DND-41 (cell line): ENCODE measurements around the gene CATSPERZ.
"Not testable (repeated sequence)": the region's sequence is repeated elsewhere in the genome, so short reads cannot be mapped to it uniquely, and the experiment has no call there.

Experiments
- ATAC-seq: fragments of 200-7000 bp; cut with Tn5 transposase; 3 replicates; pipeline ENCODE4 v1.9.1; 2021; ENCODE audit warnings: low read depth; ENCODE audit not compliant: insufficient read depth
- DNase-seq: peaks from one replicate; pipeline ENCODE4 v3.0.0-alpha.2; 2020
- H2AFZ ChIP-seq: 2 replicates; pipeline ENCODE4 v1.6.0; 2012; ENCODE audit warnings: low read depth, low read length
- H3K27ac ChIP-seq: 2 replicates; pipeline ENCODE4 v1.5.1; 2012; ENCODE audit warnings: low read length, inconsistent platforms
- H3K27me3 ChIP-seq: fragments of 200-600 bp; sonication (generic); 2 replicates; pipeline ENCODE4 v1.6.0; 2012; ENCODE audit warnings: low read length, mild to moderate bottlenecking, inconsistent platforms; ENCODE audit not compliant: insufficient read depth, poor library complexity
- H3K36me3 ChIP-seq: 2 replicates; pipeline ENCODE4 v1.5.1; 2012; ENCODE audit warnings: low read length, inconsistent platforms; ENCODE audit not compliant: insufficient read depth
- H3K4me1 ChIP-seq: 2 replicates; pipeline ENCODE4 v1.5.1; 2012; ENCODE audit warnings: mild to moderate bottlenecking, low read length; ENCODE audit not compliant: insufficient read depth
- H3K4me2 ChIP-seq: 2 replicates; pipeline ENCODE4 v1.6.0; 2012; ENCODE audit warnings: mild to moderate bottlenecking, moderate library complexity, low read length, inconsistent platforms; ENCODE audit not compliant: insufficient read depth
- H3K4me3 ChIP-seq, 2 experiments: fragments of 200-600 bp in 1 of 2; shearing (Covaris generic) in 1 of 2; 2 replicates each; pipeline ENCODE4 v1.5.1; 2012 to 2016; ENCODE audit warnings: inconsistent platforms in 2 of 2, low read length in 2 of 2, mild to moderate bottlenecking in 2 of 2, low read depth in 1 of 2, moderate library complexity in 1 of 2
- H3K79me2 ChIP-seq: 2 replicates; pipeline ENCODE4 v1.6.0; 2012; ENCODE audit warnings: low read length, inconsistent platforms; ENCODE audit not compliant: insufficient read depth
- H3K9ac ChIP-seq: 2 replicates; pipeline ENCODE4 v1.6.0; 2012; ENCODE audit warnings: low read depth, mild to moderate bottlenecking, inconsistent platforms, low read length, moderate library complexity
- H3K9me3 ChIP-seq: 2 replicates; pipeline ENCODE4 v1.5.1; 2012; ENCODE audit warnings: low read length, moderate library complexity, mild to moderate bottlenecking, inconsistent platforms; ENCODE audit not compliant: insufficient read depth, severe bottlenecking
- H4K20me1 ChIP-seq: 2 replicates; pipeline ENCODE4 v1.6.0; 2012; ENCODE audit warnings: low read length; ENCODE audit not compliant: insufficient read depth
- EZH2 ChIP-seq: IDR thresholded peaks from 3 replicates; pipeline ENCODE4 v1.6.1; 2012; ENCODE audit warnings: borderline replicate concordance, low read depth, mild to moderate bottlenecking, moderate library complexity, low read length, inconsistent platforms; ENCODE audit not compliant: severe bottlenecking
- TF ChIP-seq, protein P1 (sequence below): IDR thresholded peaks from 2 replicates; pipeline ENCODE4 v1.5.1; 2012; ENCODE audit warnings: borderline replicate concordance, low read length, moderate library complexity, mild to moderate bottlenecking; ENCODE audit not compliant: poor library complexity, severe bottlenecking; ENCODE audit errors: extremely low read depth

Gene CATSPERZ

DNA sequence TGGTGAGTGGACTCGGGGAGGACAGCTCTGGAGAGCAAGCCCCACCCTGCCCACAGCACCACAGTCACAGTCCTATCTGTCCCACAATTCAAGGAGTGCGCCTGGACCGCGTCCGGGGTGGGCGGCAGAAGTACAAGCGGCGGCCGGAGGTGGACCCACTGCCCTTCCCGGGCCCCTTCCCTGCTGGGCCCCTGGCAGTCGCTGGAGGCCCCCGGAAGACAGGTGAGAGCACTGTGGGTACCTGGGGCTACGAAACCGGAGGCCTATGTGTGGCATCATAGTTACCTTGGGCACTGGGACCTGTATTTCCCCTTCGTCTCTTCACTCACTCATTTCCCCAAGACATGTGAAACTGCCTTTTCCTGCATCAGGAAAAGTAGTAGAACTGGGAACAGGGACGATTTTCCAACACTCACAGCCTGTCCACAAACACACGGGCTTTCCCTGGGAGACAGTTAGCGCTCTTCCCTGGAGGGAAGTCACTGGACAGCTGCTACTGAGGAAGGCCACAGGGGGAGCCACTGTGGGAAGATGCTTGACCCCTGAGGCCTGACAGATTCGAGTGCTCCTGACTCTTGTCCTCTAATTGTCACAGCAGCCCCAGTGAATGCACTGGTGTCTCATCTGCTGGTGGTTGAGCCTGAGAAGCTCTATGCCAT lies 14.1 kb downstream of the CATSPERZ start:
- Histone ChIP-seq H4K20me1 (peaks cover 19% of the 10 kb centered on the region; the same call in 1 of the 2 replicates), H3K27ac (no peak overlapping the region), H3K36me3 (peaks cover 41% of the 10 kb centered on the region), H3K27me3 (no peaks in the 10 kb centered on the region), H3K4me1 (peaks cover 28% of the 10 kb centered on the region), H2AFZ (no peak overlapping the region), H3K4me3 (no peak overlapping the region), H3K4me2 (no peak overlapping the region), H3K79me2 (peaks cover 54% of the 10 kb centered on the region), H3K9ac (no peak overlapping the region), H3K9me3 (no peaks in the 10 kb centered on the region)
- DNase-seq (no peak), ATAC-seq (no peak)
- no peak for TF ChIP-seq EZH2
- TF ChIP-seq, protein P1, sequence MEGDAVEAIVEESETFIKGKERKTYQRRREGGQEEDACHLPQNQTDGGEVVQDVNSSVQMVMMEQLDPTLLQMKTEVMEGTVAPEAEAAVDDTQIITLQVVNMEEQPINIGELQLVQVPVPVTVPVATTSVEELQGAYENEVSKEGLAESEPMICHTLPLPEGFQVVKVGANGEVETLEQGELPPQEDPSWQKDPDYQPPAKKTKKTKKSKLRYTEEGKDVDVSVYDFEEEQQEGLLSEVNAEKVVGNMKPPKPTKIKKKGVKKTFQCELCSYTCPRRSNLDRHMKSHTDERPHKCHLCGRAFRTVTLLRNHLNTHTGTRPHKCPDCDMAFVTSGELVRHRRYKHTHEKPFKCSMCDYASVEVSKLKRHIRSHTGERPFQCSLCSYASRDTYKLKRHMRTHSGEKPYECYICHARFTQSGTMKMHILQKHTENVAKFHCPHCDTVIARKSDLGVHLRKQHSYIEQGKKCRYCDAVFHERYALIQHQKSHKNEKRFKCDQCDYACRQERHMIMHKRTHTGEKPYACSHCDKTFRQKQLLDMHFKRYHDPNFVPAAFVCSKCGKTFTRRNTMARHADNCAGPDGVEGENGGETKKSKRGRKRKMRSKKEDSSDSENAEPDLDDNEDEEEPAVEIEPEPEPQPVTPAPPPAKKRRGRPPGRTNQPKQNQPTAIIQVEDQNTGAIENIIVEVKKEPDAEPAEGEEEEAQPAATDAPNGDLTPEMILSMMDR = no peak

DNA sequence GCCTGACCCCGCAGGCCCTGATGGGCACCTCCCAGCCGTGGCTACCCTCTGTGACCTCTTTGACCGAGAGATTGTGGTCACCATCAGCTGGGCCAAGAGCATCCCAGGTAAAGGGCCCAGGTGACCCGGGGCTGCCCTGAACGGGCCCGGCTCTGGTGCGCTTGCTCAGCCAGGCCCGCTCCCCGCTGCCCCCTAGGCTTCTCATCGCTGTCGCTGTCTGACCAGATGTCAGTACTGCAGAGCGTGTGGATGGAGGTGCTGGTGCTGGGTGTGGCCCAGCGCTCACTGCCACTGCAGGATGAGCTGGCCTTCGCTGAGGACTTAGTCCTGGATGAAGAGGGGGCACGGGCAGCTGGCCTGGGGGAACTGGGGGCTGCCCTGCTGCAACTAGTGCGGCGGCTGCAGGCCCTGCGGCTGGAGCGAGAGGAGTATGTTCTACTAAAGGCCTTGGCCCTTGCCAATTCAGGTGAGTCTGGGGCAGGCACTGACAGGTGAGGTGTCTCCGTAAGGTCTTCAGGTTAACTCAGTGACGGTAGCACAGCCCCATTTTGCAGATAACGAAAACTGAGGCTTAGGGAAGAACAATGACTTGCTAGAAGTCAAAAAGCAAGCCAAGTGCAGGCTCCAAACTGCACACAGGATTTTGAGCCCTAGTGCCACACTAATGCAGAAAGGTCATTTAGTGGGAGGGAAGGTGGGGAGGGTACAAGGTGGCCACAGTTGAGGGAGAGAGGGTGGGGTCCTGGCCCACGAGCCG lies 14.8 kb downstream of the CATSPERZ start:
- TF ChIP-seq, protein P1 = no peak
- TF ChIP-seq EZH2 = no peak
- no peaks in the 10 kb centered on the region for H3K27me3 ChIP-seq
- H3K4me1 ChIP-seq = peaks cover 34% of the 10 kb centered on the region
- DNase-seq (no peak), ATAC-seq (no peak)
- no peak overlapping the region for H3K4me3 ChIP-seq
- H3K79me2 ChIP-seq = peaks cover 51% of the 10 kb centered on the region
- H4K20me1 ChIP-seq = peaks cover 19% of the 10 kb centered on the region; the same call in 1 of the 2 replicates
- no peaks in the 10 kb centered on the region for H3K9me3 ChIP-seq
- H3K9ac ChIP-seq = no peak overlapping the region
- H2AFZ ChIP-seq = no peak overlapping the region
- no peak overlapping the region for H3K27ac ChIP-seq
- peaks cover 41% of the 10 kb centered on the region for H3K36me3 ChIP-seq
- H3K4me2 ChIP-seq = peak overlapping the region; percentile 66; the same call in 1 of the 2 replicates

DNA sequence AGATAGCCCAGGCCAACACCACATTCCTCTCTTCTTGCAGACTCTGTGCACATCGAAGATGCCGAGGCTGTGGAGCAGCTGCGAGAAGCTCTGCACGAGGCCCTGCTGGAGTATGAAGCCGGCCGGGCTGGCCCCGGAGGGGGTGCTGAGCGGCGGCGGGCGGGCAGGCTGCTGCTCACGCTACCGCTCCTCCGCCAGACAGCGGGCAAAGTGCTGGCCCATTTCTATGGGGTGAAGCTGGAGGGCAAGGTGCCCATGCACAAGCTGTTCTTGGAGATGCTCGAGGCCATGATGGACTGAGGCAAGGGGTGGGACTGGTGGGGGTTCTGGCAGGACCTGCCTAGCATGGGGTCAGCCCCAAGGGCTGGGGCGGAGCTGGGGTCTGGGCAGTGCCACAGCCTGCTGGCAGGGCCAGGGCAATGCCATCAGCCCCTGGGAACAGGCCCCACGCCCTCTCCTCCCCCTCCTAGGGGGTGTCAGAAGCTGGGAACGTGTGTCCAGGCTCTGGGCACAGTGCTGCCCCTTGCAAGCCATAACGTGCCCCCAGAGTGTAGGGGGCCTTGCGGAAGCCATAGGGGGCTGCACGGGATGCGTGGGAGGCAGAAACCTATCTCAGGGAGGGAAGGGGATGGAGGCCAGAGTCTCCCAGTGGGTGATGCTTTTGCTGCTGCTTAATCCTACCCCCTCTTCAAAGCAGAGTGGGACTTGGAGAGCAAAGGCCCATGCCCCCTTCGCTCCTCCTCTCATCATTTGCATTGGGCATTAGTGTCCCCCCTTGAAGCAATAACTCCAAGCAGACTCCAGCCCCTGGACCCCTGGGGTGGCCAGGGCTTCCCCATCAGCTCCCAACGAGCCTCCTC lies 15.7 kb downstream of the CATSPERZ start:
- not testable (repeated sequence) for H3K27ac ChIP-seq, H3K9me3 ChIP-seq, H3K27me3 ChIP-seq, H2AFZ ChIP-seq, DNase-seq, ATAC-seq
- H3K4me1 ChIP-seq = peaks cover 34% of the 10 kb centered on the region
- peak overlapping the region; percentile 66 for H3K4me2 ChIP-seq
- H4K20me1 ChIP-seq = peaks cover 16% of the 10 kb centered on the region
- peaks cover 48% of the 10 kb centered on the region for H3K79me2 ChIP-seq
- peak overlapping the region; percentile 87 for H3K9ac ChIP-seq
- H3K4me3 ChIP-seq = peak overlapping the region; percentile 52 to 71; a peak in 2 of 4 replicates
- peaks cover 46% of the 10 kb centered on the region for H3K36me3 ChIP-seq
